Karpas-422 (cell line): ENCODE results near the gene ATF7. TPM values are rescaled to one million over a fixed set of nuclear protein-coding genes. Genes with fewer than 3 reads are reported as not detected.

ENCODE experiments used
- DNase-seq: peaks from one replicate; pipeline ENCODE4 v3.0.0-alpha.2; 2015
- H2AFZ ChIP-seq: fragments of 200-600 bp; sonication (generic); 2 replicates; pipeline ENCODE4 v1.6.1; 2014; ENCODE audit warnings: antibody characterized with exemption, low read length, mixed read lengths
- H3K27ac ChIP-seq: fragments of 200-600 bp; sonication (generic); 2 replicates; pipeline ENCODE4 v1.5.1; 2014; ENCODE audit warnings: mild to moderate bottlenecking, low read length, moderate library complexity
- H3K27me3 ChIP-seq: fragments of 200-600 bp; sonication (generic); 2 replicates; pipeline ENCODE4 v1.6.1; 2014; ENCODE audit warnings: low read length, mixed read lengths
- H3K36me3 ChIP-seq: fragments of 200-600 bp; sonication (generic); 2 replicates; pipeline ENCODE4 v1.6.1; 2014; ENCODE audit warnings: low read length, mixed read lengths; ENCODE audit not compliant: insufficient read depth
- H3K4me1 ChIP-seq: fragments of 200-600 bp; sonication (generic); 2 replicates; pipeline ENCODE4 v1.6.1; 2014; ENCODE audit warnings: mild to moderate bottlenecking, low read length, mixed read lengths
- H3K4me2 ChIP-seq: fragments of 200-600 bp; sonication (generic); 2 replicates; pipeline ENCODE4 v1.6.1; 2014; ENCODE audit warnings: low read length, low read depth, mild to moderate bottlenecking; ENCODE audit not compliant: poor library complexity, severe bottlenecking
- H3K4me3 ChIP-seq: fragments of 200-600 bp; sonication (generic); 2 replicates; pipeline ENCODE4 v1.5.1; 2014; ENCODE audit warnings: mild to moderate bottlenecking, antibody characterized with exemption, low read length, mixed read lengths
- H3K79me2 ChIP-seq: fragments of 200-600 bp; sonication (generic); 2 replicates; pipeline ENCODE4 v1.6.1; 2014; ENCODE audit warnings: mild to moderate bottlenecking, low read length, mixed read lengths
- H3K9ac ChIP-seq: fragments of 200-600 bp; sonication (generic); 2 replicates; pipeline ENCODE4 v1.6.0; 2014; ENCODE audit warnings: low read length
- H3K9me2 ChIP-seq: fragments of 200-600 bp; sonication (generic), shearing (Covaris generic); replicated peaks from 2 replicates; pipeline ENCODE4 v1.6.0; 2014; ENCODE audit warnings: mild to moderate bottlenecking, low read length, moderate library complexity; ENCODE audit not compliant: insufficient read depth
- H3K9me3 ChIP-seq: fragments of 300-700, 200-600 bp; sonication (generic); 2 replicates; pipeline ENCODE4 v1.6.1; 2014; ENCODE audit warnings: low read length, mixed read lengths
- H4K20me1 ChIP-seq: fragments of 200-600 bp; sonication (generic); 2 replicates; pipeline ENCODE4 v1.6.1; 2014; ENCODE audit warnings: mild to moderate bottlenecking, antibody characterized with exemption, low read length, low read depth; ENCODE audit not compliant: insufficient read depth
- total RNA-seq: library from RNA; depleted of rRNA; stranded (reverse); fragments of >200 nt; shearing (Covaris generic); gene quantifications from 2 replicates; pipeline ENCODE4 v1.2.3, GENCODE V29; 2014; ENCODE audit warnings: low replicate concordance

The ATF7 gene
- total RNA-seq, 1 experiment from 2014 or later = 28.9 TPM

DNA sequence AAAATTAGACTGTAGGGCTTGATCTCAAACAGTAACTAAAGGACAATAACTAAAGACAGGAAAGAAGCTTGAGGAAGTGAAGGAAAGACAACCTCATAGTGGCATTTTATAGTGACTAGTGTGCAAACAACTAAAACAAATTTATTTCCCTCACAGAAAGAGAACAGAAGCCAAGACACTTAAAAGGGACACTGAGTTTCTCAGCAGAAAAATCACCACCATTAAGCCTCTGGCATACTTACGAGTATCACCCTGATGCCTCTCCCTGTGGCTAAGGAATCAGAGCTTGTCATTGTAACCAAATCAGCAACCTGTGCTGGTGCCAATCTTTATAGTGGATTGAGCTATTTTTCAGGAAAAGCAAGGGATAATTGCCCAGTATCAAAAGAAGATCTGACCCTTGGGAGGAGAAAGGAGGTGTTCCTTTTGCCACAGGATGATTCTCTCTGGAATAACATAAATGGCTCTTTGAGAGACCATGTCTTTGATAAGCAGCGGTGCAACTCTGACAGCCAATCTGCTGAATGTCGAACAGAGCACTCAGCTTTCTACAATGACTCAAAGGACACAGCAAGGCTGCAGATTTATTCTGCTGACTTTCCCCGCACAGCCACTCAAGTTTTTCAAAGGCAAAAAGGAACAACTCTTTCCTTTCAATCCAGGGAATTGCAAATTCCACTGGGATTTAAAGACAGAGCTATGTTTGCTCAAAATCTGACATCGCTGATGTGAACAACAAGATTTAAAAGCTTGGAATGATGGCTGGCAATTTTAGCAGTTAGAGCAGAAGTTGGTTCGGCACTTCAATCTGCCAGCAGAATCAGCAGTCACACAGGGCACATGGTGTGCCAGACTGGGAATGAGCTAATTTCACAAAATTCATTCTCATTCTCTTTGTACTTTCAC lies 34.6 kb downstream of the ATF7 start:
- Histone ChIP-seq H3K9me3 (no peaks in the 10 kb centered on the region), H3K4me1 (peaks cover 61% of the 10 kb centered on the region), H3K27ac (peak overlapping the region; percentile 61; the same call in 1 of the 2 replicates), H3K9me2 (no peaks in the 10 kb centered on the region), H3K4me3 (no peak overlapping the region), H2AFZ (no peak overlapping the region), H3K79me2 (peaks cover 95% of the 10 kb centered on the region), H3K4me2 (no peak overlapping the region), H3K27me3 (no peaks in the 10 kb centered on the region), H3K36me3 (peaks cover 4% of the 10 kb centered on the region; the same call in 1 of the 2 replicates), H4K20me1 (no peaks in the 10 kb centered on the region), H3K9ac (no peak overlapping the region)
- no peak for DNase-seq

DNA sequence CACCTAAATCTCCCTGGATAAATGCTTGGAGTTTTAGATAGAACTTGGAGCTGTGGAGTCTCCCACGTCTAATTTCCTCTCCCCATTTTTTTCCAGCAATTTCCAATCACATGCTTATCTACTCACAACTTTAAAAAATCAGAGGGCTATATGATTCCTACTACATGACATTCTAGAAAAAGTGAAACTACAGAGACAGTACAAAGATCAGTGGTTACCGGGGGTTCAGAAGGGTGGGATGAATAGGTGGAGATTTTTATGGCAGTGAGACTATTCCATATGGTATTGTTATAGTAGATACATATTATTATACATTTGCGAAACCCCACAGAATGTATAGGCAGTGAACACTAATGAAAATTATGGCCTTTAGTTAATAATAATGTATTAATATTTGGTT lies 35.5 kb downstream of the ATF7 start:
- Histone ChIP-seq H3K79me2 (peaks cover 95% of the 10 kb centered on the region), H4K20me1 (no peaks in the 10 kb centered on the region), H3K4me3 (no peak overlapping the region)

DNA sequence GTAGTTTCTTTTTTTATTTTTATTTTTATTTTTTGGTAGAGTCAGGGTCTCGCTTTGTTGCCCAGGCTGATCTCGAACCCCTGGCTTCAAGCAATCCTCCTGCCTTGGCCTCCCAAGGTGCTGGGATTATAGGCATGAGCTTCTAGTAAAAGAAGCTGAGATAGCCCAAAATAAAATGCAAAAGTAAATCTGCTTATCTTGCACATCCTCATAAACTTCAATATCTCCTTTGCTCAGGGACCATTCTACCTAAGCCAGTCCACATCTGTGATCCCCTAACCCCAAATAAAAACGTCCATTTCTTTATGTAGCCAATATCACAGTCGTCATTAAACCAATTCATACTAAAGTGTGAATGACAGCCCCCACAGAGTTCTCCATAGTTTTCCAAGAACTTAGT lies 36.3 kb downstream of the ATF7 start:
- Histone ChIP-seq H3K9ac (no peak overlapping the region), H3K4me2 (no peak overlapping the region), H3K9me2 (no peaks in the 10 kb centered on the region), H2AFZ (no peak overlapping the region), H3K36me3 (peaks cover 4% of the 10 kb centered on the region; the same call in 1 of the 2 replicates), H3K4me3 (no peak overlapping the region), H3K79me2 (peaks cover 97% of the 10 kb centered on the region), H3K4me1 (peaks cover 59% of the 10 kb centered on the region), H3K27me3 (no peaks in the 10 kb centered on the region), H3K27ac (peak overlapping the region; percentile 28; the same call in 1 of the 2 replicates), H3K9me3 (no peaks in the 10 kb centered on the region), H4K20me1 (no peaks in the 10 kb centered on the region)
- DNase-seq = no peak

More for the DNA sequence above, 35.5 kb downstream of the ATF7 start:
- H3K9me2 ChIP-seq = no peaks in the 10 kb centered on the region
- peak overlapping the region; percentile 28; the same call in 1 of the 2 replicates for H3K27ac ChIP-seq
- H2AFZ ChIP-seq = no peak overlapping the region
- no peak for DNase-seq
- H3K4me2 ChIP-seq = no peak overlapping the region
- H3K4me1 ChIP-seq = peaks cover 61% of the 10 kb centered on the region
- H3K27me3 ChIP-seq = no peaks in the 10 kb centered on the region
- peaks cover 4% of the 10 kb centered on the region; the same call in 1 of the 2 replicates for H3K36me3 ChIP-seq
- H3K9me3 ChIP-seq = no peaks in the 10 kb centered on the region
- no peak overlapping the region for H3K9ac ChIP-seq

DNA sequence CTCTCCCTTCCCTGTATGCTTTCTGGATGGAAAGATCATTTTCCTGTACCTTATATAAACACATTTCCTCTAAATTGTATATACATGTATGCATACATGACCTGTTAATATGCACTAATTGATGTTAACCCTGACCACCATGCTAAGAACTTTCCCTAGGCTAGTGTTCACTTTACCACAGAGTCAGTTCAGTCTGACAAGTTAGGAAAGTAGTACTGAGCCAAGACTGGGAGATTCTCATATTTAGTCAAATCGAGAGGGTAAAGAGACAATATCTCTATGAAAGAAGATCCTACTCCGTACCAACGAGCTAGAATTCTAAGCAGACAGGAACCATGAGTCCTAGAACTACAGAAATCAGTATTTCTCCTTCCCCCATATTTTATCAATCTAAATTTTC lies 36.8 kb downstream of the ATF7 start:
- no peak overlapping the region for H2AFZ ChIP-seq
- no peak overlapping the region for H3K4me2 ChIP-seq
- H3K4me3 ChIP-seq = no peak overlapping the region
- no peaks in the 10 kb centered on the region for H4K20me1 ChIP-seq
- H3K9me2 ChIP-seq = no peaks in the 10 kb centered on the region
- peak overlapping the region; percentile 42; the same call in 1 of the 2 replicates for H3K27ac ChIP-seq
- no peaks in the 10 kb centered on the region for H3K9me3 ChIP-seq
- DNase-seq = no peak
- peaks cover 97% of the 10 kb centered on the region for H3K79me2 ChIP-seq
- no peak overlapping the region for H3K9ac ChIP-seq
- peaks cover 58% of the 10 kb centered on the region for H3K4me1 ChIP-seq
- peaks cover 4% of the 10 kb centered on the region; the same call in 1 of the 2 replicates for H3K36me3 ChIP-seq
- no peaks in the 10 kb centered on the region for H3K27me3 ChIP-seq

DNA sequence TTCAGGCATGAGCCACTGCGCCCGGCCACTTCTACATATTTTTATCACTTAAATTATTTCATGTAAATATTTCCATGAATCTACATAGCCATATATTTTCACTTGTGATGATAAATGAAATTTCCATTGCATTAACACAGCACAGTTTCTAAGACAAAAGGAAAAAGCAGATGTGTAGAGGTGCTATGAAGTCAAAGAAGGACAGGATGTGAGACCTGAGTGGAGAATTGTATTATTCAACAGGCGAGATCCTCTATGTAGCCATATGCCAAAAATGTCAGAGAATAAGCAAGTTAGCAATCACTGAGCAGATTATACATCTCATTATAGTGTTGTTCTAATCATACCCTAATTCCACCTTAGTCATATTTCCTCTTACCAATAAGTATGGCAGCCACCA lies 38.1 kb downstream of the ATF7 start:
- no peaks in the 10 kb centered on the region for H4K20me1 ChIP-seq

DNA sequence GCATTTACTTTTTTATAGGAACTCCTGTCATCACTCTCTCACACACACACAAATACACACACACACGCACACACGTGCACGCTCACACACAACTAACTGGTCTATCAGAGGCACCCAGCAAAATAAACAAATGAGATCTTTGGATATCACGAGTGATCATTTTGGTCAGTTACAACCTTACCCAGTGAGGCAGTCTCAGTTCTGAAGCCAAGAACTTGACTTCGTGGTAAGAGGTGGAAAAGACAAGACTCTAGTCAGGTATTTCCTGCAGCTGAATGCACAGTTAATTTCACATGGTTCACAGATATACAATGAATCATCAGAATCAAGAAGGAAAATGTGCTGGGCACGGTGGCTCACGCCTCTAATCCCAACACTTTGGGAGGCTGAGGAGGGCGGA lies 39.4 kb downstream of the ATF7 start:
- no peak overlapping the region; the same call in 1 of the 2 replicates for H3K27ac ChIP-seq
- H3K36me3 ChIP-seq = peaks cover 4% of the 10 kb centered on the region; the same call in 1 of the 2 replicates
- no peak overlapping the region for H2AFZ ChIP-seq
- H3K9me2 ChIP-seq = no peaks in the 10 kb centered on the region
- no peak overlapping the region for H3K9ac ChIP-seq
- no peaks in the 10 kb centered on the region for H3K27me3 ChIP-seq
- no peaks in the 10 kb centered on the region for H4K20me1 ChIP-seq
- no peak for DNase-seq
- no peak overlapping the region for H3K4me2 ChIP-seq
- H3K79me2 ChIP-seq = peaks cover 93% of the 10 kb centered on the region
- no peaks in the 10 kb centered on the region for H3K9me3 ChIP-seq
- no peak overlapping the region for H3K4me3 ChIP-seq
- peaks cover 31% of the 10 kb centered on the region for H3K4me1 ChIP-seq

More for the DNA sequence above, 38.1 kb downstream of the ATF7 start:
- Histone ChIP-seq H2AFZ (no peak overlapping the region), H3K9ac (no peak overlapping the region), H3K9me3 (no peaks in the 10 kb centered on the region), H3K27ac (no peak overlapping the region), H3K36me3 (peaks cover 4% of the 10 kb centered on the region; the same call in 1 of the 2 replicates), H3K4me2 (no peak overlapping the region), H3K4me1 (peaks cover 45% of the 10 kb centered on the region), H3K9me2 (no peaks in the 10 kb centered on the region), H3K79me2 (peaks cover 95% of the 10 kb centered on the region), H3K4me3 (no peak overlapping the region), H3K27me3 (no peaks in the 10 kb centered on the region)
- DNase-seq = no peak

DNA sequence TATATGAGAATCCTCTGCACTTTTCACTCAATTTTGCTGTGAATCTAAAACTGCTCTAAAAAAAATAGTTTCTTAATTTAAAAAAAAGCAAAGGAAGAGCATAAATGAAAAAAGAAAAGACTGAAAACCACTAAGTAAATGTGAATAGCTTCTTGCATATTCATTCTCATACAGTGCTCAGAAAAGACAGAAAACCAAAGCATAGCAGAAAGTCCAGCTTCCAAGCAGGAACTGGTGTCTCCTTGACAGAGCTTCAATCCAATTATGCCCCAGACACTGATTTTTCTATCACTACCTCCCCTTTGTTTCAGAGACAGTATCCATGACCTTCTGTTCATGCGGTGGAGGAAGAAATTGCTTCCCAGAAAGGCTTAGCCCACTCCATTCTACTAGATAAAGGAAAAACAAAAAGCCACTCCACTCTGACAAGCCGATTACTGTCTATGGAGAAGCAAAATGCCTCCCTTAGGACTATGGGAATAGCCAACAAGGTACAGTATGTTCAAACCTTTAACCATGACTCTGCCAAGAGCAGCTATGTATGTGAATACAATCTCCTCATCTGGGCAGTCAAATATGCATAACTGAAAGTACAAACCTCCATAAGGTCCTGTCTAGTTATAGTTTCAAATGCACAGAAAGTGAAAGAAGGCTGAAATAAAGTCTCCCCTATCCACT lies 40.6 kb downstream of the ATF7 start:
- Histone ChIP-seq H3K4me1 (peaks cover 20% of the 10 kb centered on the region), H3K27me3 (no peaks in the 10 kb centered on the region), H3K36me3 (peaks cover 4% of the 10 kb centered on the region; the same call in 1 of the 2 replicates), H3K4me2 (no peak overlapping the region), H3K9me2 (no peaks in the 10 kb centered on the region), H3K9me3 (no peaks in the 10 kb centered on the region), H4K20me1 (no peaks in the 10 kb centered on the region), H3K27ac (peak overlapping the region; percentile 41; the same call in 1 of the 2 replicates), H2AFZ (no peak overlapping the region), H3K9ac (no peak overlapping the region), H3K4me3 (no peak overlapping the region), H3K79me2 (peaks cover 91% of the 10 kb centered on the region)
- no peak for DNase-seq

DNA sequence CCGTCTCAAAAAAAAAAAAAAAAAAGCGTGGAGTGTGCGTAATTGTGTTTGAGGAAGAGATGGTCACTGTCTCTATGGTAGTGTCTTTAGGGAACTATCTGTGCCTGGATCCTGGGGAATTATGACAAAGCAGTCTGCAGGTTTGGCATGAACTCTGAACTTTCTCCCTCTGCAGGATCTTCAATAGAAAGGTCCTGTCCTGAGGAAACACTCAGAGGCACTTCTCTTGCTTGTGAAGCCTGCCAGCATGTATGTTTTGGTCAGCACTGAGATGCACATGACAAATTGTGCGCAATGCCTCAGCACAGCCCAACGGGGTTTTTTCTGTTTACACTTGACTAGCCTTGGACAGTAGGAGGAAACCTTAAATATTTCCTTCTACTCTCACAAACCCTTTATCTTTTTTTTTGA lies 46.6 kb downstream of the ATF7 start:
- no peak for DNase-seq
- Histone ChIP-seq H3K9me3 (no peaks in the 10 kb centered on the region), H2AFZ (no peak overlapping the region), H3K27ac (no peak overlapping the region), H3K9me2 (no peaks in the 10 kb centered on the region), H3K36me3 (peaks cover 3% of the 10 kb centered on the region; the same call in 1 of the 2 replicates), H3K4me2 (no peak overlapping the region), H3K9ac (no peak overlapping the region), H4K20me1 (no peaks in the 10 kb centered on the region), H3K4me3 (no peak overlapping the region), H3K79me2 (peaks cover 81% of the 10 kb centered on the region), H3K4me1 (peaks cover 13% of the 10 kb centered on the region), H3K27me3 (no peaks in the 10 kb centered on the region)
